Endothelial cell of umbilical vein (primary cell): Measurements from ENCODE around the gene PKNOX2. TPM values are rescaled to one million over a fixed set of nuclear protein-coding genes. Genes with fewer than 3 reads are reported as not detected.

ENCODE experiments used
- BruUV-seq: library from RNA; stranded (reverse); fragments of 400-500 nt; replicated peaks from 2 replicates; lab custom pipeline; 2021; lab: Mats Ljungman, UMichigan
- CTCF ChIA-PET: fragments of 300-600, 350-600 bp; sonication (Branson Sonifier 250); formaldehyde crosslinking; loops from one replicate; lab custom pipeline; 2021; ENCODE audit warnings: antibody characterized with exemption, inconsistent platforms; lab: Charles Lee
- POLR2A ChIA-PET: fragments of 300-600, 350-600 bp; sonication (Branson Sonifier 250); formaldehyde crosslinking; loops from one replicate; lab custom pipeline; 2021; ENCODE audit warnings: antibody characterized with exemption, inconsistent platforms; lab: Charles Lee
- DNase-seq: peaks from one replicate; pipeline ENCODE4 v3.0.0-alpha.2; 2011; ENCODE audit warnings: low read depth, low spot score
- FAIRE-seq: peaks from 2 replicates; lab custom pipeline; 2011; peaks lifted over from hg19 to GRCh38; lab: Jason Lieb, UNC
- H2AFZ ChIP-seq: 2 replicates; pipeline ENCODE4 v1.6.0; 2012; ENCODE audit warnings: low read depth, low read length, control low read depth, inconsistent platforms
- H3K27ac ChIP-seq: 2 replicates; pipeline ENCODE4 v1.5.1; 2011; ENCODE audit warnings: low read depth, mild to moderate bottlenecking, control low read depth, low read length, moderate library complexity; ENCODE audit not compliant: insufficient read depth
- H3K27me3 ChIP-seq, 2 experiments: 2 replicates each; pipeline versions ENCODE4 v1.6.0 to v1.6.1; 2011; ENCODE audit warnings: low read length in 2 of 2, mixed read lengths in 1 of 2; ENCODE audit not compliant: control insufficient read depth in 2 of 2, insufficient read depth in 2 of 2
- H3K36me3 ChIP-seq, 2 experiments: 2 replicates in 1 of 2; 3 replicates in 1 of 2; pipeline ENCODE4 v1.5.1; 2011; ENCODE audit warnings: low read length in 2 of 2, mild to moderate bottlenecking in 1 of 2, moderate library complexity in 1 of 2; ENCODE audit not compliant: control insufficient read depth in 2 of 2, insufficient read depth in 2 of 2; ENCODE audit errors: extremely low read depth in 1 of 2
- H3K4me1 ChIP-seq: 3 replicates; pipeline ENCODE4 v1.5.1; 2011; ENCODE audit warnings: mild to moderate bottlenecking, low read length; ENCODE audit not compliant: control insufficient read depth, insufficient read depth; ENCODE audit errors: extremely low read depth
- H3K4me2 ChIP-seq: 2 replicates; pipeline ENCODE4 v1.6.1; 2011; ENCODE audit warnings: low read length, control low read depth, mixed read lengths; ENCODE audit not compliant: insufficient read depth
- H3K4me3 ChIP-seq, 3 experiments: fragments of 200-600 bp in 1 of 3; sonication (generic), shearing (Covaris generic) in 1 of 3; replicated peaks in 1 of 3; 2 replicates each; pipeline ENCODE4 v1.5.1; 2011 to 2016; ENCODE audit warnings: control low read depth in 3 of 3, low read length in 3 of 3, mild to moderate bottlenecking in 2 of 3, inconsistent platforms in 1 of 3, low read depth in 1 of 3, moderate library complexity in 1 of 3; ENCODE audit not compliant: insufficient read depth in 1 of 3
- H3K79me2 ChIP-seq: 2 replicates; pipeline ENCODE4 v1.6.0; 2012; ENCODE audit warnings: low read length, inconsistent platforms; ENCODE audit not compliant: control insufficient read depth, insufficient read depth
- H3K9ac ChIP-seq: replicated peaks from 2 replicates; pipeline ENCODE3; 2011; ENCODE audit warnings: low read length, control low read depth; ENCODE audit not compliant: insufficient read depth; ENCODE audit errors: extremely low read depth
- H3K9me1 ChIP-seq: replicated peaks from 3 replicates; pipeline ENCODE4 v1.6.0; 2011; ENCODE audit warnings: mild to moderate bottlenecking, low read length; ENCODE audit not compliant: control insufficient read depth, insufficient read depth; ENCODE audit errors: extremely low read depth
- H3K9me3 ChIP-seq: replicated peaks from 2 replicates; pipeline ENCODE4 v1.5.1; 2012; ENCODE audit warnings: low read length, inconsistent platforms; ENCODE audit not compliant: control insufficient read depth, insufficient read depth
- H4K20me1 ChIP-seq: replicated peaks from 2 replicates; pipeline ENCODE3; 2011; ENCODE audit warnings: mild to moderate bottlenecking, low read length; ENCODE audit not compliant: control insufficient read depth, insufficient read depth; ENCODE audit errors: extremely low read depth
- EZH2 ChIP-seq: IDR thresholded peaks from 2 replicates; pipeline ENCODE4 v1.6.1; 2012; ENCODE audit warnings: borderline replicate concordance, low read depth, mild to moderate bottlenecking, moderate library complexity, low read length, inconsistent platforms; ENCODE audit not compliant: severe bottlenecking
- FOS ChIP-seq: IDR thresholded peaks from 2 replicates; pipeline ENCODE4 v1.6.1; 2011; ENCODE audit warnings: mild to moderate bottlenecking, low read length, moderate library complexity, borderline replicate concordance; ENCODE audit not compliant: insufficient read depth
- GATA2 ChIP-seq: IDR thresholded peaks from 2 replicates; pipeline ENCODE4 v1.7.0; 2011; ENCODE audit warnings: low read depth, mild to moderate bottlenecking, moderate library complexity, mixed read lengths, low read length; ENCODE audit not compliant: insufficient read length, insufficient read depth
- JUN ChIP-seq: IDR thresholded peaks from 2 replicates; pipeline ENCODE4 v1.6.1; 2011; ENCODE audit warnings: borderline replicate concordance, low read depth; ENCODE audit not compliant: insufficient read length, insufficient read depth
- MYC ChIP-seq: IDR thresholded peaks from one replicate; pipeline ENCODE4 v1.6.1; 2011; ENCODE audit warnings: mild to moderate bottlenecking, low read depth, low read length
- POLR2A ChIP-seq: IDR thresholded peaks from 2 replicates; pipeline ENCODE4 v1.6.1; 2012; ENCODE audit warnings: low read depth, mild to moderate bottlenecking, control low read depth, low read length
- POLR2AphosphoS5 ChIP-seq: IDR thresholded peaks from 2 replicates; pipeline ENCODE4 v1.6.1; 2012; ENCODE audit warnings: low read depth, mild to moderate bottlenecking, control low read depth, low read length, moderate library complexity; ENCODE audit not compliant: insufficient read depth
- dilution Hi-C: fragments of 300-500 bp; cut with MboI; formaldehyde crosslinking; loops from one replicate; pipeline ENCODE4 v1.15.0; 2019; ENCODE audit warnings: low sequenced_read_pairs; ENCODE audit not compliant: extremely low pct_ligation_motif_present
- intact Hi-C: fragments of 100-400 bp; cut with micrococcal nuclease; formaldehyde crosslinking; loops from one replicate; pipeline ENCODE4 v1.10.0; 2022
- polyA plus RNA-seq, 4 experiments: library from polyadenylated mRNA; depleted of rRNA in 3 of 4; stranded (reverse) in 3 of 4; unstranded in 1 of 4; fragments of >200 nt; gene quantifications; 2 replicates each; pipeline versions ENCODE4 v1.2.1 to v1.2.3, GENCODE V29; 2011 to 2012; ENCODE audit warnings: missing spikeins in 1 of 4
- total RNA-seq: library from RNA; stranded (reverse); gene quantifications from 2 replicates; pipeline ENCODE4 v1.2.3, GENCODE V29; 2021
- TF ChIP-seq, protein P1 (sequence below): IDR thresholded peaks from 2 replicates; pipeline ENCODE4 v1.6.1; 2011; ENCODE audit not compliant: insufficient read depth, insufficient read length
- TF ChIP-seq, protein P2 (sequence below), 2 donors: IDR thresholded peaks; 1 replicate in 1 of 2; 2 replicates in 1 of 2; pipeline ENCODE4 v1.5.1; 2011; ENCODE audit warnings: low read length in 2 of 2, mild to moderate bottlenecking in 2 of 2, moderate library complexity in 2 of 2, control low read depth in 1 of 2, inconsistent platforms in 1 of 2, low read depth in 1 of 2; ENCODE audit not compliant: insufficient read depth in 1 of 2; ENCODE audit errors: extremely low read depth in 1 of 2

PKNOX2 gene
- total and polyA plus RNA-seq, 2 donors (not counting 3 experiments of a cell fraction or from before 2014, with no cell fraction given) = 0.11 to 0.91 TPM

DNA sequence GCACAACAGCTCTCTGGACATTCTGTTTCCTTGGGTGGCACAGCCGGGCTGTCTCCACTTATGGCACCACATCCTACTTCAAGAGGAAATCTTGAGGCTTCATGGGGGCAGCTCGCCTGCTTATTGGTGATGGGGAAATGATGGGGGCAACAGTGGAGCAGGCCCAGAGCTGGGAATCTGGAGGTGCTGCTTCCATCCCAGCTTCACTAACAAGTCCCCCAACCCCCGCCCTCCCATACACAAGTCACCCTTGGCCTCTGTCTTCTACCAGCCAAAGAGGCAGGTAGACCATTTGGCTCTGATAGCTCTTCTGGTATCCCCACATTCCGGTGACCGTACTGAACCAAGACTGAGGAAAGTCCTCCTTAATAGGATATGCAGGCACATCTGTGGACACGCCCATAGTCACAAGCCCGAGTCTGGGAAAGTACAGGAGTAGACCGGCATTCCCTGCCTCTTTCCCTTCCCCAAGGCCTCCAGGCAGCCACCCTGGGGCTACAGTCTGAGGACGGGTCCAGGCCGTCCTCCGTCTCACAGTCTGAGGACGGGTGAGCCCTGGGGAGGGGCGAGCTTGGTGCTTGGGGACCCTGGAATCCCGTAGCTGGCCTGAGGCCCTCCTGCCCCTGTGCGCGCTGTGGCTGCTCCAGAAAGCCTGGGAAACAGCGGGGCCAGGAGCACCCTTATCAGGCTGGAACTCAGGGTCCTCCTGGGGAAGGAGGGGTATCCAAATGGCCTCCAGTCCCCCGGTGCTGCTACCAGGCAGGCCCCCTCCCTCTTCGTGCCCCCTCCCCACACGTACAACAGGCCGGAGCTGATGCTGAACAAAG is 185.9 kb downstream of the PKNOX2 start:
- Histone ChIP-seq H3K27me3 (peaks cover 0 to 2% of the 10 kb centered on the region in 2 experiments), H4K20me1 (no peaks in the 10 kb centered on the region), H3K9ac (no peak overlapping the region), H3K27ac (no peak overlapping the region), H3K9me3 (no peaks in the 10 kb centered on the region), H2AFZ (no peak overlapping the region), H3K9me1 (no peaks in the 10 kb centered on the region), H3K79me2 (no peaks in the 10 kb centered on the region), H3K36me3 (no peaks in the 10 kb centered on the region), H3K4me3 (no peak overlapping the region), H3K4me2 (no peak overlapping the region), H3K4me1 (no peaks in the 10 kb centered on the region)
- no TSS peak for BruUV-seq
- POLR2A ChIA-PET = no interaction called here
- intact Hi-C loops = no loop called here
- DNase-seq (no peak), FAIRE-seq (no peak)
- no peak for TF ChIP-seq JUN
- no peak for TF ChIP-seq FOS
- TF ChIP-seq POLR2AphosphoS5 = no peak
- no peak for TF ChIP-seq MYC
- no peak for TF ChIP-seq EZH2
- TF ChIP-seq, protein P1, sequence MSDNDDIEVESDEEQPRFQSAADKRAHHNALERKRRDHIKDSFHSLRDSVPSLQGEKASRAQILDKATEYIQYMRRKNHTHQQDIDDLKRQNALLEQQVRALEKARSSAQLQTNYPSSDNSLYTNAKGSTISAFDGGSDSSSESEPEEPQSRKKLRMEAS = no peak
- TF ChIP-seq POLR2A = no peak
- TF ChIP-seq GATA2 = no peak
- TF ChIP-seq, protein P2, sequence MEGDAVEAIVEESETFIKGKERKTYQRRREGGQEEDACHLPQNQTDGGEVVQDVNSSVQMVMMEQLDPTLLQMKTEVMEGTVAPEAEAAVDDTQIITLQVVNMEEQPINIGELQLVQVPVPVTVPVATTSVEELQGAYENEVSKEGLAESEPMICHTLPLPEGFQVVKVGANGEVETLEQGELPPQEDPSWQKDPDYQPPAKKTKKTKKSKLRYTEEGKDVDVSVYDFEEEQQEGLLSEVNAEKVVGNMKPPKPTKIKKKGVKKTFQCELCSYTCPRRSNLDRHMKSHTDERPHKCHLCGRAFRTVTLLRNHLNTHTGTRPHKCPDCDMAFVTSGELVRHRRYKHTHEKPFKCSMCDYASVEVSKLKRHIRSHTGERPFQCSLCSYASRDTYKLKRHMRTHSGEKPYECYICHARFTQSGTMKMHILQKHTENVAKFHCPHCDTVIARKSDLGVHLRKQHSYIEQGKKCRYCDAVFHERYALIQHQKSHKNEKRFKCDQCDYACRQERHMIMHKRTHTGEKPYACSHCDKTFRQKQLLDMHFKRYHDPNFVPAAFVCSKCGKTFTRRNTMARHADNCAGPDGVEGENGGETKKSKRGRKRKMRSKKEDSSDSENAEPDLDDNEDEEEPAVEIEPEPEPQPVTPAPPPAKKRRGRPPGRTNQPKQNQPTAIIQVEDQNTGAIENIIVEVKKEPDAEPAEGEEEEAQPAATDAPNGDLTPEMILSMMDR (IDR thresholded peaks at IDR 0.05; ENCODE audit: extremely low read depth in 1 of 2, insufficient read depth in 1 of 2, low read depth in 1 of 2, low read length in 2 of 2) = no peak
- CTCF ChIA-PET = interaction anchor here (0.6 to 2.2 kb wide), 11 partner anchors 7 to 389 kb away, joined by 3 to 8 read pairs (median 3); partner anchors contain the start of gene PKNOX2
- dilution Hi-C loops = no loop called here
